Suprapubic skin (tissue), 4 donors: ENCODE results near the gene BST1. TPM values are rescaled to one million over a fixed set of nuclear protein-coding genes. Genes with fewer than 3 reads are reported as not detected.

Source experiments
- DNase-seq, 2 donors: peaks; one replicate each; pipeline ENCODE4 v3.0.0-alpha.2; 2019; ENCODE audit warnings: low spot score in 2 of 2
- H3K27ac ChIP-seq: fragments of 200-600 bp; sonication (generic); one replicate; pipeline ENCODE4 v1.5.1; 2019
- H3K27me3 ChIP-seq: fragments of 200-600 bp; sonication (generic); one replicate; pipeline ENCODE4 v1.5.1; 2019
- H3K36me3 ChIP-seq: fragments of 200-600 bp; sonication (generic); one replicate; pipeline ENCODE4 v1.5.1; 2019
- H3K4me1 ChIP-seq: fragments of 200-600 bp; sonication (generic); one replicate; pipeline ENCODE4 v1.5.1; 2019
- H3K4me3 ChIP-seq: fragments of 200-600 bp; sonication (generic); one replicate; pipeline ENCODE4 v1.5.1; 2019; ENCODE audit warnings: mild to moderate bottlenecking
- H3K9me3 ChIP-seq: fragments of 200-600 bp; sonication (generic); one replicate; pipeline ENCODE4 v1.5.1; 2019
- EP300 ChIP-seq: sonication (generic); formaldehyde crosslinking; IDR thresholded peaks from one replicate; pipeline ENCODE4 v1.6.1; 2017; ENCODE audit warnings: antibody characterized with exemption
- POLR2A ChIP-seq, 2 donors: fragments of 450-650 bp; IDR thresholded peaks; one replicate each; pipeline ENCODE4 v1.6.1; 2017; ENCODE audit warnings: antibody characterized with exemption in 2 of 2, mild to moderate bottlenecking in 2 of 2, moderate library complexity in 2 of 2
- POLR2AphosphoS5 ChIP-seq, 3 donors: sonication (generic); formaldehyde crosslinking; IDR thresholded peaks; one replicate each; pipeline ENCODE4 v1.6.1; 2017; ENCODE audit warnings: antibody characterized with exemption in 3 of 3
- WGBS: methylation state at CpG from one replicate; pipeline ENCODE4 v1.1.5; 2018; 5-methylcytosine and 5-hydroxymethylcytosine counted together
- total RNA-seq, 4 donors: library from RNA; depleted of rRNA; stranded (reverse); fragments of >200 nt; gene quantifications; one replicate each; pipeline ENCODE4 v1.1.0, GENCODE V29; 2016
- TF ChIP-seq, protein P1 (sequence below), 2 donors: fragments of 200-600 bp in 1 of 2; fragments of 450-650 bp in 1 of 2; sonication (generic) in 1 of 2; IDR thresholded peaks; one replicate each; pipeline ENCODE4 v1.5.1; 2016 to 2019; ENCODE audit warnings: antibody characterized with exemption in 2 of 2, mild to moderate bottlenecking in 1 of 2, moderate library complexity in 1 of 2

The BST1 gene
- total RNA-seq, 4 donors from 2014 or later, result 2.2 to 8.4 (median 4.0) TPM

DNA sequence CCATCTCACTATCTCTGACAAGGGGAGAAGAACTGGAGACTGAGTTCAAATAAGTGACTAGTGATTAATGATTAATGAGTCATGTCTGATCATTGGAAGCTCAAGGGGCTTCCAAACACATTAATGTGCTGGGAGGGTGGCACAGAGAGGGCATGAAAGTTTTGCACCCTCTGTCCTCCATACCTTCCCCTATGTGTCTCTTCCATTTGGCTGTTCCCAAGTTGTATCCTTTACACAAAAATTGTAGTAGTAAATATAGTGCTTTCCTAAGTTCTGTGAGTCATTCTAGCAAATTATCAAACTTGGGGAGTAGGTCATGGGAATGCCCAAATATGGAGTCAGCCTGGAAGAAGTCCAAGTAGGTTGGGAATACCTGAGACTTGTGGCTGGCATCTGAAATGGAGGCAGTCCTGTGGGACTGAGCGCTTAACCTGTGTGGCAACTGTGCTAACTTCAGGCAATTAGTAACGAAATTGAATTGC, 25.3 kb upstream of the BST1 start:
- TF ChIP-seq, protein P1, sequence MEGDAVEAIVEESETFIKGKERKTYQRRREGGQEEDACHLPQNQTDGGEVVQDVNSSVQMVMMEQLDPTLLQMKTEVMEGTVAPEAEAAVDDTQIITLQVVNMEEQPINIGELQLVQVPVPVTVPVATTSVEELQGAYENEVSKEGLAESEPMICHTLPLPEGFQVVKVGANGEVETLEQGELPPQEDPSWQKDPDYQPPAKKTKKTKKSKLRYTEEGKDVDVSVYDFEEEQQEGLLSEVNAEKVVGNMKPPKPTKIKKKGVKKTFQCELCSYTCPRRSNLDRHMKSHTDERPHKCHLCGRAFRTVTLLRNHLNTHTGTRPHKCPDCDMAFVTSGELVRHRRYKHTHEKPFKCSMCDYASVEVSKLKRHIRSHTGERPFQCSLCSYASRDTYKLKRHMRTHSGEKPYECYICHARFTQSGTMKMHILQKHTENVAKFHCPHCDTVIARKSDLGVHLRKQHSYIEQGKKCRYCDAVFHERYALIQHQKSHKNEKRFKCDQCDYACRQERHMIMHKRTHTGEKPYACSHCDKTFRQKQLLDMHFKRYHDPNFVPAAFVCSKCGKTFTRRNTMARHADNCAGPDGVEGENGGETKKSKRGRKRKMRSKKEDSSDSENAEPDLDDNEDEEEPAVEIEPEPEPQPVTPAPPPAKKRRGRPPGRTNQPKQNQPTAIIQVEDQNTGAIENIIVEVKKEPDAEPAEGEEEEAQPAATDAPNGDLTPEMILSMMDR (IDR thresholded peaks at IDR 0.05), result no peak
- TF ChIP-seq EP300, result no peak
- no peak for TF ChIP-seq POLR2A (IDR thresholded peaks at IDR 0.05)
- TF ChIP-seq POLR2AphosphoS5 (IDR thresholded peaks at IDR 0.05), result no peak
- H3K9me3 ChIP-seq, result no peaks in the 10 kb centered on the region
- DNase-seq, result no peak
- no peaks in the 10 kb centered on the region for H3K36me3 ChIP-seq
- no peak overlapping the region for H3K4me3 ChIP-seq
- H3K27me3 ChIP-seq, result no peaks in the 10 kb centered on the region
- H3K4me1 ChIP-seq, result peaks cover 7% of the 10 kb centered on the region
- H3K27ac ChIP-seq, result no peak overlapping the region
- 66% methylated on average over 2 of the region's 2 CpGs for WGBS

- H3K36me3 ChIP-seq, result peaks cover 2% of the 10 kb centered on the region
- peaks cover 34% of the 10 kb centered on the region for H3K4me1 ChIP-seq
- peak overlapping the region; percentile 88 for H3K27ac ChIP-seq
- DNase-seq, result no peak
- 1% methylated on average over 14 of the region's 14 CpGs for WGBS
- TF ChIP-seq, protein P1 (IDR thresholded peaks at IDR 0.05), result no peak
- TF ChIP-seq POLR2AphosphoS5 (IDR thresholded peaks at IDR 0.05), result no peak
- TF ChIP-seq EP300, result no peak
- TF ChIP-seq POLR2A (IDR thresholded peaks at IDR 0.05), result no peak
- peak overlapping the region; percentile 62 for H3K4me3 ChIP-seq
- no peaks in the 10 kb centered on the region for H3K9me3 ChIP-seq
- no peaks in the 10 kb centered on the region for H3K27me3 ChIP-seq
Measured at GRCh38 chr4:15681067-15681371, 21.8 kb upstream of the BST1 start.

DNA sequence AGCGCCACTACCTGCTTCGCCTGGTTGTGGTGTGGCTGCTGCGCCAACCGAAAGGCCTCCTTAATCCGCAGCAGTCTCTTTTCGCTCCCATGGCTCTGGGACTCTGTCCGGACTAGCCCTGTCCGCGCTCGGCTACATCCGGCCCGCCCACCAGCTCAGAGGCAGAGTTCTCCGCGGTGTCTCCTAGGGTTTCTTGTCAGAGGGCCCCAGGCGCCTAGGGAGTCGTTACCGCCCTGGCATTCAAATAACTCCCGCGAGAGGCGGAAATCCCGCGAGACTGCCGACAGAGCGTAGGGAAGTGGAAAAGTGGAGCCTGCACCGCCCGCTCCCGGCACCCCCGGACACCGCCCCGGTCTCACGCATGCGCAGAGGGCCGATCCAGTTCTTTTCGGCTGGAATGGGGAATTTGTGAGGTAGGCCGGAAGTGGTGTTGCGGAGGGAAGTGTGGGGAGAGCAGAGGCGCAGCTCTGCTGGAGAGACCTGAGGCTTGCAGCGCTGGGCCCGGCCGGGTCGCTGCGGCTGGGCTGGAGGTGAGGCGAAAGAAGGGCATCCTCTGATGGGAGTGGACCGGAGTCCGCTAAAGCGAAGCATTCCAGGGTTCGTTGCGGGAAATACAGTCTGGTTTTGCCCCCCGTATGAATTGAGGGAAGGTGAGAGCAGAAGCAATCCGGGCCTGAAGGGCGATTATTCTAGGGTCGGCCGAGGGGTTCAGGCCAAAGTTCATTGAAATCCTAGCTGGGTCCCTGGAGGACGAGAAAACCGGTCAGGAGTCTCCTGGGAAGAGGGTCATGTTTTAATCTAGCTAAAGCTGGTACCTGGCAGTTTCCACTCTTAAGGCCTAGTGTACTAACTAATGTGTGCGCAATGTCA, 21.3 kb upstream of the BST1 start, which contains the start of gene FAM200B:
FAM200B (plus strand) TSS at position 456 of the 870 bp plus-strand sequence. CDS start 5,151 bp downstream, outside the sequence.
- TF ChIP-seq EP300 (no peak), POLR2A (IDR thresholded peaks at IDR 0.05) (peak; percentile 63 to 76), POLR2AphosphoS5 (IDR thresholded peaks at IDR 0.05) (peak in 2 of 3 donors; percentile 57 to 59)
- TF ChIP-seq, protein P1 (IDR thresholded peaks at IDR 0.05), result peak in 1 of 2 donors; percentile 10
- peak; percentile 99 for DNase-seq
- H3K27me3 ChIP-seq, result no peaks in the 10 kb centered on the region
- H3K4me3 ChIP-seq, result peak within 1 kb of the TSS; percentile 62
- WGBS, result under 1% methylated on average over 32 of the region's 56 CpGs
- no peaks in the 10 kb centered on the region for H3K9me3 ChIP-seq
- peaks cover 8% of the 10 kb centered on the region for H3K36me3 ChIP-seq
- peak within 1 kb of the TSS; percentile 88 for H3K27ac ChIP-seq
- peaks cover 34% of the 10 kb centered on the region for H3K4me1 ChIP-seq

DNA sequence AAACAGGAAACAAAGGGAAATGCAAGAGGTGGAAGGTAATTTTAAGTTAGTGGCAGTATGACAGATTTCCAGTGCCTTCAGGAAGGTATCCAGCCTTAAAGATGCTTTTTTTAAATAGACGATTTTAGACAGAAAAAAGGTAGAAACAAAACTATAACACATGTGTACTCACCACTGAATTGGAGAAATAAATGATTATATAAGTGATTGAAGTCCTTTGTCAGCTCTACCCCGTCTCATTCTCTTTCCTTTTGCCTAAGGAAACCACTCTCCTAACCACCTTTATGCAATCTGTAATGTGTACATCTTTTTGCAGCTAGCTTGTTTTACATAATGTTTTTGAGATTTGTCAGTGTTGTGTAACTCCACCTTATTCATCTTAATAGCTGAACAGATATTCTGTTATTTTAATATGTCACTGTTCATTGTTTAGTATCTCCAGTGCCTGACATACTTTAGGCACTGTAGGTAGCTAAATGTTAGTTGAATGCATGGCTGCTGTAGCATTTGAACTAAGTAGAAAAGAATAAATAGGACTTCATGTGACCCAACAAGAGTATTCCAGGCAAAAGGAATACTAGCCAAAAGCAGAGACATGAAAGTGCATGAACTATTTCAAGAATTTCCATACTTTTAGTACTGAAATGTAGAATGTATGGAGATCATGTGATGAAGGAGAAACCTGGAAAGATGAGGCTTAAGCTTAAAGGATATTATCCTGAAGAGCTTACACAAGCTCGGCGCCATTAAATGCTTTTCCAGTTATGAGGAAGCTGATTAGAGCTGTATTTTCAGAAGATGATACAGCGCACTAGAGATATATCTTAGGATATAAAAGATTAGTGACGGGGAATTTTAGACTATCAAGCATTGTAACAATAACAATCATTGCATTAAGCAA, 20.4 kb upstream of the BST1 start:
- H3K9me3 ChIP-seq, result no peaks in the 10 kb centered on the region
- H3K4me3 ChIP-seq, result peak overlapping the region; percentile 62
- no peak for DNase-seq
- H3K36me3 ChIP-seq, result peaks cover 14% of the 10 kb centered on the region
- 34% methylated on average over 6 of the region's 6 CpGs for WGBS
- TF ChIP-seq POLR2AphosphoS5 (IDR thresholded peaks at IDR 0.05) (no peak), EP300 (no peak), POLR2A (IDR thresholded peaks at IDR 0.05) (no peak)
- TF ChIP-seq, protein P1 (IDR thresholded peaks at IDR 0.05), result no peak
- H3K4me1 ChIP-seq, result peaks cover 34% of the 10 kb centered on the region
- no peaks in the 10 kb centered on the region for H3K27me3 ChIP-seq
- peak overlapping the region; percentile 88 for H3K27ac ChIP-seq
